Measurements from ENCODE around the gene VSTM5. TPM values are rescaled to one million over a fixed set of nuclear protein-coding genes. Genes with fewer than 3 reads are reported as not detected.

VSTM5 gene
- polyA plus RNA-seq, 3 donors, result 0.10 TPM; not detected in 2

Other genes starting within 250 kb of the VSTM5 start
- 1 to 10 TPM; 2.8 to 5.3 (median 3.3) TPM for gene CEP295, start 188.9 kb downstream of the VSTM5 start, polyA plus RNA-seq
- 100 to 1,000 TPM in 2 of 3 donors, 10 to 100 TPM in 1; 74.6 to 340 (median 102) TPM for gene TAF1D, start 109.1 kb downstream of the VSTM5 start, polyA plus RNA-seq
- gene C11orf54, start 108.9 kb downstream of the VSTM5 start, polyA plus RNA-seq, result 10 to 100 TPM; 15.6 to 25.9 (median 17.6) TPM
- gene MED17, start 66.3 kb downstream of the VSTM5 start, polyA plus RNA-seq, result 10 to 100 TPM in 1 of 3 donors, 1 to 10 TPM in 2; 6.4 to 11.0 (median 9.7) TPM
- not detected for gene HEPHL1, start 170.7 kb upstream of the VSTM5 start, polyA plus RNA-seq